IPS-18c (cell line): Measurements from ENCODE around the gene PPM1E.

Experiments used
- H3K4me3 ChIP-seq: 2 replicates; pipeline ENCODE4 v1.7.0; 2013; ENCODE audit warnings: low read depth, mild to moderate bottlenecking, low read length, moderate library complexity; ENCODE audit not compliant: insufficient read depth
- H3K9me3 ChIP-seq: one replicate; pipeline ENCODE4 v1.6.1; 2013; ENCODE audit warnings: mild to moderate bottlenecking, low read length, moderate library complexity; ENCODE audit not compliant: control insufficient read depth, insufficient read depth

The PPM1E gene

DNA sequence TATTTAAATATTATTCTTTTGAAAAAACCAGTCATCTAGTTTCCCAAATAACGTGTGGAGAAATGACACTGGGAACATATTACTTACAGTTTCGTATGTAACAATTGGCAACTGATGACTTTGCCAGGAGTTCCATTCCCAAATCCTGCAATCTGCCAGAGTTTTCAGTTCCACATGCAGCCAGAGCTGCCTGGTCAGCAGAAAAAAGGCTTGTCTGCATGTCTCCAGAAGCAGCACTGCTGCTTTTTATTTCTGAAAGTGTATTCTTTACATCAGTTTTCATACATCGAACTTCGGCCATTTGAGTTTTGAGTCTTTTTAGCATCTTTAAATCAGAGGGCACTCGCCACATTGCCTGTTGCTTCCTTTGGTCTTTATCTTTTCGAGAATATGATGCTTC, 272.7 kb downstream of the PPM1E start:
- Histone ChIP-seq H3K4me3 (no peak overlapping the region), H3K9me3 (no peaks in the 10 kb centered on the region)

DNA sequence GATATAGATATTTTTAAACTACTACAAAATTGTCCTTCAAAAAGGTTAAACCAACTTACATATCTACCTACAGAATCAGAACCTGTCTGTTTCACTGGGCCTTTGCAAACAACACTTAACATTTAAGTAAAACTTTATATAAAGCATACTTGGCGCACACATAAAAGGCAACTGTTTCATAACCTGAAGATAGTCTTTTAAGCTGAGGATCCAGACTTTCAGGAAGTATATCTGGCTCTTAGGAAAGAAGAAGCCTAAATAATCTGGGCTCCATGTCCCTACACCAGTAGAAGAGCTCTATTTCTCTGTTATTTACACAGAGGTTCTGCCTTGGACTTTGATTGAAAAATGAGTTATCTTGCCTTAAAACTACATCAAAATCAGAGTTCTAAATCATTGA, 275.2 kb downstream of the PPM1E start:
- Histone ChIP-seq H3K4me3 (no peak overlapping the region), H3K9me3 (no peaks in the 10 kb centered on the region)
